ENCODE data around the gene C5orf22.

- TF ChIP-seq CTCF (IDR thresholded peaks at IDR 0.05) (no peak), EZH2 (IDR thresholded peaks at IDR 0.05; ENCODE audit: borderline replicate concordance, insufficient read depth, low read depth, low read length, poor library complexity, severe bottlenecking) (no peak)
These were observed 37.0 kb downstream of the C5orf22 start for GRCh38 chr5:31569068-31569467.
